ENCODE data around the gene HOXD9. TPM values are rescaled to one million over a fixed set of nuclear protein-coding genes. Genes with fewer than 3 reads are reported as not detected.

HOXD9 gene
- total RNA-seq, 1 experiment from 2014 or later: not detected

DNA sequence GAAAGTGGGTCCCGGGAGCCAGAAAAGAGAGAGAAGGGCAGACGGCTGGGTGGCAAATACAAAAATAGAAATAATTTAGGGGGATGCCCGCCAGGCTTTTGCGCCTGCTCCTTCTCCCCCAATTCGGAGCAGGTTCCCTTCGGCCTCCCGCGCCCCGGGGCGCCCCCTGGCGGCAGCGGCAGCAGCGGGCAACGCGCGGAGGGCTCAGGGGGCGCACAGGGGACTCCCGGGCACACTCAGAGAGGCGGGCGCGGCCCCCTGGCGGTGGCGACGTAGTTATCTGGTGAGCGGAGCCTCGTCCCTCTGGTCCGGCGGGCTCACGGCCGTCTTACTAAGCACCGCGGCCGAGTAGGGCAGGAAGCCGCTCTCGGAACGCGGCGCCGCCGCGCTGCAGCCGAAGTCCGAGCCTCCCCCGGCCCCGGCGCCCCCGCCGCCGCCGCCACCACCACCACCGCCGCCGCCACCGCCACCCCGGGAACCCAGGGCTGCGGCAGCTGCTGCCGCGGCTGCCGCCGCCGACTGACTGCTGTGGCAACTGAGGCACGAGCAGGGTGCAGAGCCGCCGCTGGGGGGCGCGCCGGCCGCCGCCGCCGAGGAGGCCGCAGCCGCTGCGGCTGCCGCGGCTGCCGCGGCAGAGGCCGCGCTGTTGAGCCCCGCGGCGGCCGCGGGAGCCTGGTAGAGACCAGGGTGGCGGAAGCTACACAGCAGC is 42.5 kb upstream of the HOXD9 start (continued):
- TF ChIP-seq, protein P1, sequence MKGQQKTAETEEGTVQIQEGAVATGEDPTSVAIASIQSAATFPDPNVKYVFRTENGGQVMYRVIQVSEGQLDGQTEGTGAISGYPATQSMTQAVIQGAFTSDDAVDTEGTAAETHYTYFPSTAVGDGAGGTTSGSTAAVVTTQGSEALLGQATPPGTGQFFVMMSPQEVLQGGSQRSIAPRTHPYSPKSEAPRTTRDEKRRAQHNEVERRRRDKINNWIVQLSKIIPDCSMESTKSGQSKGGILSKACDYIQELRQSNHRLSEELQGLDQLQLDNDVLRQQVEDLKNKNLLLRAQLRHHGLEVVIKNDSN (CRISPR knock-in tag; IDR thresholded peaks at IDR 0.05): 0 out of 2 replicates have a peak, but pooled peaks have one; percentile 7
- peak; percentile 77; the same call in 1 of the 2 replicates for TF ChIP-seq MXD4 (CRISPR knock-in tag; IDR thresholded peaks at IDR 0.05; ENCODE audit: borderline replicate concordance)
- TF ChIP-seq, protein P2, sequence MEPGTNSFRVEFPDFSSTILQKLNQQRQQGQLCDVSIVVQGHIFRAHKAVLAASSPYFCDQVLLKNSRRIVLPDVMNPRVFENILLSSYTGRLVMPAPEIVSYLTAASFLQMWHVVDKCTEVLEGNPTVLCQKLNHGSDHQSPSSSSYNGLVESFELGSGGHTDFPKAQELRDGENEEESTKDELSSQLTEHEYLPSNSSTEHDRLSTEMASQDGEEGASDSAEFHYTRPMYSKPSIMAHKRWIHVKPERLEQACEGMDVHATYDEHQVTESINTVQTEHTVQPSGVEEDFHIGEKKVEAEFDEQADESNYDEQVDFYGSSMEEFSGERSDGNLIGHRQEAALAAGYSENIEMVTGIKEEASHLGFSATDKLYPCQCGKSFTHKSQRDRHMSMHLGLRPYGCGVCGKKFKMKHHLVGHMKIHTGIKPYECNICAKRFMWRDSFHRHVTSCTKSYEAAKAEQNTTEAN (CRISPR knock-in tag; IDR thresholded peaks at IDR 0.05): no peak
- TF ChIP-seq, protein P3, sequence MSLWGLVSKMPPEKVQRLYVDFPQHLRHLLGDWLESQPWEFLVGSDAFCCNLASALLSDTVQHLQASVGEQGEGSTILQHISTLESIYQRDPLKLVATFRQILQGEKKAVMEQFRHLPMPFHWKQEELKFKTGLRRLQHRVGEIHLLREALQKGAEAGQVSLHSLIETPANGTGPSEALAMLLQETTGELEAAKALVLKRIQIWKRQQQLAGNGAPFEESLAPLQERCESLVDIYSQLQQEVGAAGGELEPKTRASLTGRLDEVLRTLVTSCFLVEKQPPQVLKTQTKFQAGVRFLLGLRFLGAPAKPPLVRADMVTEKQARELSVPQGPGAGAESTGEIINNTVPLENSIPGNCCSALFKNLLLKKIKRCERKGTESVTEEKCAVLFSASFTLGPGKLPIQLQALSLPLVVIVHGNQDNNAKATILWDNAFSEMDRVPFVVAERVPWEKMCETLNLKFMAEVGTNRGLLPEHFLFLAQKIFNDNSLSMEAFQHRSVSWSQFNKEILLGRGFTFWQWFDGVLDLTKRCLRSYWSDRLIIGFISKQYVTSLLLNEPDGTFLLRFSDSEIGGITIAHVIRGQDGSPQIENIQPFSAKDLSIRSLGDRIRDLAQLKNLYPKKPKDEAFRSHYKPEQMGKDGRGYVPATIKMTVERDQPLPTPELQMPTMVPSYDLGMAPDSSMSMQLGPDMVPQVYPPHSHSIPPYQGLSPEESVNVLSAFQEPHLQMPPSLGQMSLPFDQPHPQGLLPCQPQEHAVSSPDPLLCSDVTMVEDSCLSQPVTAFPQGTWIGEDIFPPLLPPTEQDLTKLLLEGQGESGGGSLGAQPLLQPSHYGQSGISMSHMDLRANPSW (CRISPR knock-in tag; conservative IDR thresholded peaks at IDR 0.05; ENCODE audit: low read depth): no peak
- TF ChIP-seq, protein P4, sequence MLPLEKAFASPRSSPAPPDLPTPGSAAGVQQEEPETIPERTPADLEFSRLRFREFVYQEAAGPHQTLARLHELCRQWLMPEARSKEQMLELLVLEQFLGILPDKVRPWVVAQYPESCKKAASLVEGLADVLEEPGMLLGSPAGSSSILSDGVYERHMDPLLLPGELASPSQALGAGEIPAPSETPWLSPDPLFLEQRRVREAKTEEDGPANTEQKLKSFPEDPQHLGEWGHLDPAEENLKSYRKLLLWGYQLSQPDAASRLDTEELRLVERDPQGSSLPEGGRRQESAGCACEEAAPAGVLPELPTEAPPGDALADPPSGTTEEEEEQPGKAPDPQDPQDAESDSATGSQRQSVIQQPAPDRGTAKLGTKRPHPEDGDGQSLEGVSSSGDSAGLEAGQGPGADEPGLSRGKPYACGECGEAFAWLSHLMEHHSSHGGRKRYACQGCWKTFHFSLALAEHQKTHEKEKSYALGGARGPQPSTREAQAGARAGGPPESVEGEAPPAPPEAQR (CRISPR knock-in tag; IDR thresholded peaks at IDR 0.05): 0 out of 2 replicates have a peak, but pooled peaks have one; percentile 55
- TF ChIP-seq, protein P5, sequence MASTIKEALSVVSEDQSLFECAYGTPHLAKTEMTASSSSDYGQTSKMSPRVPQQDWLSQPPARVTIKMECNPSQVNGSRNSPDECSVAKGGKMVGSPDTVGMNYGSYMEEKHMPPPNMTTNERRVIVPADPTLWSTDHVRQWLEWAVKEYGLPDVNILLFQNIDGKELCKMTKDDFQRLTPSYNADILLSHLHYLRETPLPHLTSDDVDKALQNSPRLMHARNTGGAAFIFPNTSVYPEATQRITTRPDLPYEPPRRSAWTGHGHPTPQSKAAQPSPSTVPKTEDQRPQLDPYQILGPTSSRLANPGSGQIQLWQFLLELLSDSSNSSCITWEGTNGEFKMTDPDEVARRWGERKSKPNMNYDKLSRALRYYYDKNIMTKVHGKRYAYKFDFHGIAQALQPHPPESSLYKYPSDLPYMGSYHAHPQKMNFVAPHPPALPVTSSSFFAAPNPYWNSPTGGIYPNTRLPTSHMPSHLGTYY (CRISPR knock-in tag; IDR thresholded peaks at IDR 0.05): 0 out of 2 replicates have a peak, but pooled peaks have one; percentile 64
- TF ChIP-seq, protein P6, sequence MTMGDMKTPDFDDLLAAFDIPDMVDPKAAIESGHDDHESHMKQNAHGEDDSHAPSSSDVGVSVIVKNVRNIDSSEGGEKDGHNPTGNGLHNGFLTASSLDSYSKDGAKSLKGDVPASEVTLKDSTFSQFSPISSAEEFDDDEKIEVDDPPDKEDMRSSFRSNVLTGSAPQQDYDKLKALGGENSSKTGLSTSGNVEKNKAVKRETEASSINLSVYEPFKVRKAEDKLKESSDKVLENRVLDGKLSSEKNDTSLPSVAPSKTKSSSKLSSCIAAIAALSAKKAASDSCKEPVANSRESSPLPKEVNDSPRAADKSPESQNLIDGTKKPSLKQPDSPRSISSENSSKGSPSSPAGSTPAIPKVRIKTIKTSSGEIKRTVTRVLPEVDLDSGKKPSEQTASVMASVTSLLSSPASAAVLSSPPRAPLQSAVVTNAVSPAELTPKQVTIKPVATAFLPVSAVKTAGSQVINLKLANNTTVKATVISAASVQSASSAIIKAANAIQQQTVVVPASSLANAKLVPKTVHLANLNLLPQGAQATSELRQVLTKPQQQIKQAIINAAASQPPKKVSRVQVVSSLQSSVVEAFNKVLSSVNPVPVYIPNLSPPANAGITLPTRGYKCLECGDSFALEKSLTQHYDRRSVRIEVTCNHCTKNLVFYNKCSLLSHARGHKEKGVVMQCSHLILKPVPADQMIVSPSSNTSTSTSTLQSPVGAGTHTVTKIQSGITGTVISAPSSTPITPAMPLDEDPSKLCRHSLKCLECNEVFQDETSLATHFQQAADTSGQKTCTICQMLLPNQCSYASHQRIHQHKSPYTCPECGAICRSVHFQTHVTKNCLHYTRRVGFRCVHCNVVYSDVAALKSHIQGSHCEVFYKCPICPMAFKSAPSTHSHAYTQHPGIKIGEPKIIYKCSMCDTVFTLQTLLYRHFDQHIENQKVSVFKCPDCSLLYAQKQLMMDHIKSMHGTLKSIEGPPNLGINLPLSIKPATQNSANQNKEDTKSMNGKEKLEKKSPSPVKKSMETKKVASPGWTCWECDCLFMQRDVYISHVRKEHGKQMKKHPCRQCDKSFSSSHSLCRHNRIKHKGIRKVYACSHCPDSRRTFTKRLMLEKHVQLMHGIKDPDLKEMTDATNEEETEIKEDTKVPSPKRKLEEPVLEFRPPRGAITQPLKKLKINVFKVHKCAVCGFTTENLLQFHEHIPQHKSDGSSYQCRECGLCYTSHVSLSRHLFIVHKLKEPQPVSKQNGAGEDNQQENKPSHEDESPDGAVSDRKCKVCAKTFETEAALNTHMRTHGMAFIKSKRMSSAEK (CRISPR knock-in tag; IDR thresholded peaks at IDR 0.05; ENCODE audit: borderline replicate concordance): no peak
- TF ChIP-seq, protein P7, sequence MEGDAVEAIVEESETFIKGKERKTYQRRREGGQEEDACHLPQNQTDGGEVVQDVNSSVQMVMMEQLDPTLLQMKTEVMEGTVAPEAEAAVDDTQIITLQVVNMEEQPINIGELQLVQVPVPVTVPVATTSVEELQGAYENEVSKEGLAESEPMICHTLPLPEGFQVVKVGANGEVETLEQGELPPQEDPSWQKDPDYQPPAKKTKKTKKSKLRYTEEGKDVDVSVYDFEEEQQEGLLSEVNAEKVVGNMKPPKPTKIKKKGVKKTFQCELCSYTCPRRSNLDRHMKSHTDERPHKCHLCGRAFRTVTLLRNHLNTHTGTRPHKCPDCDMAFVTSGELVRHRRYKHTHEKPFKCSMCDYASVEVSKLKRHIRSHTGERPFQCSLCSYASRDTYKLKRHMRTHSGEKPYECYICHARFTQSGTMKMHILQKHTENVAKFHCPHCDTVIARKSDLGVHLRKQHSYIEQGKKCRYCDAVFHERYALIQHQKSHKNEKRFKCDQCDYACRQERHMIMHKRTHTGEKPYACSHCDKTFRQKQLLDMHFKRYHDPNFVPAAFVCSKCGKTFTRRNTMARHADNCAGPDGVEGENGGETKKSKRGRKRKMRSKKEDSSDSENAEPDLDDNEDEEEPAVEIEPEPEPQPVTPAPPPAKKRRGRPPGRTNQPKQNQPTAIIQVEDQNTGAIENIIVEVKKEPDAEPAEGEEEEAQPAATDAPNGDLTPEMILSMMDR (IDR thresholded peaks at IDR 0.05): peak; percentile 98
- TF ChIP-seq, protein P8, sequence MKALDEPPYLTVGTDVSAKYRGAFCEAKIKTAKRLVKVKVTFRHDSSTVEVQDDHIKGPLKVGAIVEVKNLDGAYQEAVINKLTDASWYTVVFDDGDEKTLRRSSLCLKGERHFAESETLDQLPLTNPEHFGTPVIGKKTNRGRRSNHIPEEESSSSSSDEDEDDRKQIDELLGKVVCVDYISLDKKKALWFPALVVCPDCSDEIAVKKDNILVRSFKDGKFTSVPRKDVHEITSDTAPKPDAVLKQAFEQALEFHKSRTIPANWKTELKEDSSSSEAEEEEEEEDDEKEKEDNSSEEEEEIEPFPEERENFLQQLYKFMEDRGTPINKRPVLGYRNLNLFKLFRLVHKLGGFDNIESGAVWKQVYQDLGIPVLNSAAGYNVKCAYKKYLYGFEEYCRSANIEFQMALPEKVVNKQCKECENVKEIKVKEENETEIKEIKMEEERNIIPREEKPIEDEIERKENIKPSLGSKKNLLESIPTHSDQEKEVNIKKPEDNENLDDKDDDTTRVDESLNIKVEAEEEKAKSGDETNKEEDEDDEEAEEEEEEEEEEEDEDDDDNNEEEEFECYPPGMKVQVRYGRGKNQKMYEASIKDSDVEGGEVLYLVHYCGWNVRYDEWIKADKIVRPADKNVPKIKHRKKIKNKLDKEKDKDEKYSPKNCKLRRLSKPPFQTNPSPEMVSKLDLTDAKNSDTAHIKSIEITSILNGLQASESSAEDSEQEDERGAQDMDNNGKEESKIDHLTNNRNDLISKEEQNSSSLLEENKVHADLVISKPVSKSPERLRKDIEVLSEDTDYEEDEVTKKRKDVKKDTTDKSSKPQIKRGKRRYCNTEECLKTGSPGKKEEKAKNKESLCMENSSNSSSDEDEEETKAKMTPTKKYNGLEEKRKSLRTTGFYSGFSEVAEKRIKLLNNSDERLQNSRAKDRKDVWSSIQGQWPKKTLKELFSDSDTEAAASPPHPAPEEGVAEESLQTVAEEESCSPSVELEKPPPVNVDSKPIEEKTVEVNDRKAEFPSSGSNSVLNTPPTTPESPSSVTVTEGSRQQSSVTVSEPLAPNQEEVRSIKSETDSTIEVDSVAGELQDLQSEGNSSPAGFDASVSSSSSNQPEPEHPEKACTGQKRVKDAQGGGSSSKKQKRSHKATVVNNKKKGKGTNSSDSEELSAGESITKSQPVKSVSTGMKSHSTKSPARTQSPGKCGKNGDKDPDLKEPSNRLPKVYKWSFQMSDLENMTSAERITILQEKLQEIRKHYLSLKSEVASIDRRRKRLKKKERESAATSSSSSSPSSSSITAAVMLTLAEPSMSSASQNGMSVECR (CRISPR knock-in tag; IDR thresholded peaks at IDR 0.05; ENCODE audit: borderline replicate concordance): no peak; the same call in 1 of the 2 replicates
- no peak for TF ChIP-seq PRRX2 (CRISPR knock-in tag; IDR thresholded peaks at IDR 0.05)
- no peak for TF ChIP-seq GTF2I (CRISPR knock-in tag; conservative IDR thresholded peaks at IDR 0.05)
- no peak for TF ChIP-seq EMX1 (CRISPR knock-in tag; IDR thresholded peaks at IDR 0.05)
- TF ChIP-seq CREM (CRISPR knock-in tag; IDR thresholded peaks at IDR 0.05): no peak
- no peak for TF ChIP-seq SMAD4 (CRISPR knock-in tag; IDR thresholded peaks at IDR 0.05)
- no peak for TF ChIP-seq IRF2 (CRISPR knock-in tag; IDR thresholded peaks at IDR 0.05; ENCODE audit: borderline replicate concordance, low read depth)
- TF ChIP-seq, protein P9, sequence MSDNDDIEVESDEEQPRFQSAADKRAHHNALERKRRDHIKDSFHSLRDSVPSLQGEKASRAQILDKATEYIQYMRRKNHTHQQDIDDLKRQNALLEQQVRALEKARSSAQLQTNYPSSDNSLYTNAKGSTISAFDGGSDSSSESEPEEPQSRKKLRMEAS (CRISPR knock-in tag; IDR thresholded peaks at IDR 0.05): no peak

All from WTC11 (cell line).